Activated CD8-positive, alpha-beta memory T cell treated with anti-CD3 and anti-CD28 coated beads for 48 hours (primary cell): ENCODE measurements around the gene APH1B.
"Not testable (repeated sequence)": the region's sequence is repeated elsewhere in the genome, so short reads cannot be mapped to it uniquely, and the experiment has no call there.

Experiments used
- DNase-seq, 3 experiments: peaks; one replicate each; pipeline ENCODE4 v3.0.0-alpha.2; 2020; ENCODE audit warnings: low read depth in 2 of 3, low spot score in 2 of 3

The APH1B gene

GRCh38 chr15:63277038-63277892 lies at the start of gene APH1B:
TSS of gene APH1B (plus strand) at chr15:63277605. CDS start at chr15:63277624, 19 bp downstream.
- peak; percentile 40 to 60 (median 40) for DNase-seq

- DNase-seq: no peak
These were observed 49.7 kb upstream of the APH1B start for GRCh38 chr15:63227689-63228088.

- DNase-seq: no peak
These were observed 46.2 kb upstream of the APH1B start for GRCh38 chr15:63231206-63231605.

GRCh38 chr15:63231706-63232105 lies 45.7 kb upstream of the APH1B start:
- no peak for DNase-seq

- no peak for DNase-seq
These were observed 45.0 kb upstream of the APH1B start for GRCh38 chr15:63232405-63232804.

- DNase-seq: no peak
These were observed 44.5 kb upstream of the APH1B start for GRCh38 chr15:63232943-63233342.

- no peak for DNase-seq
These were observed 43.6 kb upstream of the APH1B start for GRCh38 chr15:63233667-63234423.

DNA sequence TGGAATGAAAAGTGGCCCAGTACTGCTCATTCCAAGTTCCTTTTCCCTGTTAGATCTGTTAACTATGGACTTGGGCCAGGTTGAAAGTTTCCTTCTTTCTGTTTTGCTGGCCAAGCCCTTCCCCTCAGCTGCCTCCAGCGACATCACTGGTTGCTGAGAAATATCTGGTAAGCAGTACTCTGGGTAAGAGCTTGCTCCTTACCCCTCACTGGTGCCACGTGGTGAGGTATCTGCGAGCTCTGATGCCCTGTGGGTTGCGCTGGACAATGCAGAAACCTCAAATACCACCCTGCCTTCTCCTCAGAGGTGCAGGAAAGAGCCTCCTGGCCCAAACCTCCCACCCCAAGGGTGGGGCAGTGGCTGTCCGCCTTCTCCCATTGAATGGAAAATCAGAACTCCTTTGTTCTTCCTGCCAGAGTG lies 42.9 kb upstream of the APH1B start:
- no peak for DNase-seq

DNA sequence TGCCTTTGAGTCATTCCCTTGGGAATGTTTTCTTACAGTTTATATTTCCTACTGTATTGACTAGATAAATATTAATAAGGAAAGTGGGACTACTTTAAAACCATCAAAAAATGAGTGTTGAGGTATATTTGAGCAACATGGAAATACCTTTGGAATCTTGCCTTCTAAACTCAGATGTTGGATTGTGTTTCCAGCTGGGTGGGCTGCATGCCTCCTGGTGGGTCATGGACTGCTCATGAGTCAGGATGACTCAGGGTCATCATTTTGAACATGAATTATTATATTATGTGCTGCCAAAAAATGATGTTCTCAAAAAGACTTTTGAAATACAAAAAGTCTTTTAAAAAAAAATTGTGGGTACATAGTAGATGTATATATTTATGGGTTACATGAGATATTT lies 41.1 kb upstream of the APH1B start:
- DNase-seq: no peak

GRCh38 chr15:63237086-63237485 lies 40.3 kb upstream of the APH1B start:
- not testable (repeated sequence) for DNase-seq

DNA sequence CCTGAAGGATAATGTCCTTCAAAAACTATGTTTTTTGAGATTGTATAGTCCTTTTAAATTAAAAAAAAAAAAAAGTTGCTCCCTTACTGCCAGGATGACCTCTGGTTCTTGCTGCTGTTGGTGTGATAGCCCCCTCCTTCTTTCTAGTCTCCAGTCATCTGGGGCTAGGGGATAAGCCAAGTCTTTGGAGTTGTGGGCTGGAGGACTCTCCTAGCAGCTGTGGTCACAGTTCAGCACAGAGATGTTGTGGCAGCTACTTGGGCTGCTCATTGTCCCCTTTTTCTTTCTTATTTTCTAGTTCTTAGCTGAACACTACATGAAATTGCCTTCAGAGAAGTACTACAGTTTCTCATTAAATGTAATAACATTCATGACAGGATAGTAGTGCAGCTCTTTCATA lies 39.2 kb upstream of the APH1B start:
- no peak for DNase-seq

GRCh38 chr15:63238796-63239195 lies 38.6 kb upstream of the APH1B start:
- no peak for DNase-seq

DNA sequence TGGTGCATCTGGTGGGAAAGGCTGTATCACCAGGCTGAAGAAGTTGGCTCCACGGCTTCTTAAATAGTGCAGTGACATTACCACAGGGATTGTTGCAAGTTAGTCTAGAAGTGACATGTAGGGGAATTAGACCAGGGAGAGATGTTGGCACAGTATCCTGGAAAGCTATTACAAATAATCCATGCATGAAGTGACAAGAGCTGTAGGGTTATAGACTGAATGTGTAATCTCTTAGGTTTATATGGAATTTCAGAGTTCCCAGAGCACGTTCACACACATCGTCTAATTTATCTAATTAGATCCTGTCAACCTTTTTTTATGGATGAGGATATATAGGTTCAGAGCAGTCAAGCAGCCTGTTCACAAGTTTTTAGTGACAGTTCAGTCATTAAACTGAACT lies 37.3 kb upstream of the APH1B start:
- no peak for DNase-seq

DNA sequence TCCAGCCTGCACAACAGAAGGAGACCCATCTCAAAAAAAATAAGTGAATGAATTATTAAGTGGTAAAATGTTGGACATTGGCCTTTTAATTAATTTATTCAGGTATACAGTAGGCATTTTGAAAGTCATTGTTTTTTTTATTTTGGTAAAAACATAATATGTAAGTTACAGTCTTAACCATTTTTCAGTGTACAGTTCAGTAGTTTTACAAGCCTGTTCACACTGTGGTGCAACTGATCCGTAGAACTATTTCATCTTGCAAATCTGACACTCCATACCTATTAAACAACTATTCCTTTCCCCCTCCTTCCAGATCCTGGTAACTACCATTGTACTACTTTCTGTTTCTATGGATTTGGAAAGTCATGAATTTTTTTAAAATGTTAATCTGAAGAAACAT lies 36.1 kb upstream of the APH1B start:
- no peak for DNase-seq

- DNase-seq: no peak
These were observed 34.3 kb upstream of the APH1B start for GRCh38 chr15:63243101-63243500.

DNA sequence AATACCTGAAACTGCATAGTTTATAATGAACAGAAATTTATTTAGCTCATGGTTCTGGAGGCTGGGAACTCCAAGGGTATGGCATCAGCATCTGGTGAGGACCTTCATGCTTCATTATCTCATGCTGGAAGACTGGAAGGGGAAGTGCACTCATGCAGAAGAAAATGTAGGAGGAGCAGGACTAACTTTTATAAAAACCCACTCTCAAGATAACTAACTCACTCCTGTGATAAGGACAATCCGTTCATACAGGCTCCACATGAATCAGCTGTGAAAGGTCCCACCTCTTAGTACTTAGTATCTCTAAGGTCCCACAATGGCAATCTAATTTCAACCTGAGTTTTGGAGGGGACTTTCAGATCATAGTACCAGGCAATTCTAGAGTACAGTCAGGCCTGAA lies 33.6 kb upstream of the APH1B start:
- DNase-seq: no peak

GRCh38 chr15:63244399-63244798 lies 33.0 kb upstream of the APH1B start:
- no peak for DNase-seq

- no peak for DNase-seq
These were observed 32.3 kb upstream of the APH1B start for GRCh38 chr15:63244976-63245645.

- no peak for DNase-seq
These were observed 30.5 kb upstream of the APH1B start for GRCh38 chr15:63246691-63247469.

- no peak for DNase-seq
These were observed 27.0 kb upstream of the APH1B start for GRCh38 chr15:63250312-63250965.

GRCh38 chr15:63251701-63252100 lies 25.7 kb upstream of the APH1B start:
- DNase-seq: no peak
